Right ventricle myocardium superior (tissue), 1 donor: ENCODE results near the gene CCN5. TPM values are rescaled to one million over a fixed set of nuclear protein-coding genes. Genes with fewer than 3 reads are reported as not detected.
A peak's percentile ranks its signal among the peaks of the same experiment; 100 is the strongest.

Source experiments
- ATAC-seq: fragments of 200-7000 bp; cut with Tn5 transposase; one replicate; pipeline ENCODE4 v1.9.1; 2020; ENCODE audit warnings: mild to moderate bottlenecking; ENCODE audit not compliant: poor library complexity
- DNase-seq: peaks from one replicate; pipeline ENCODE4 v3.0.0-alpha.2; 2020
- intact Hi-C: fragments of 100-400 bp; cut with DNase I; formaldehyde crosslinking; loops from one replicate; pipeline ENCODE4 v1.11.2; 2022
- total RNA-seq: library from RNA; stranded (reverse); fragmentation: NEBNext Ultra II Directional; extraction: Animal tissue kit (Norgen Biotek cat#: 25700); gene quantifications from one replicate; pipeline ENCODE4 v1.2.1, GENCODE V29; 2021
- donor health status: DM: no; HTN: yes; CAD: no; lungs with severe emphysema.

The CCN5 gene
- total RNA-seq, 1 donor from 2014 or later = 15.8 TPM

- ATAC-seq = peak; percentile 84
- DNase-seq = peak; percentile 76
- intact Hi-C loops = no loop called here
Observed at GRCh38 chr20:44728801-44729443, 13.8 kb downstream of the CCN5 start.

- no peak for DNase-seq
- ATAC-seq = no peak
- intact Hi-C loops = no loop called here
Observed at GRCh38 chr20:44730441-44730840, 15.3 kb downstream of the CCN5 start.

- no peak for DNase-seq
- peak; percentile 5 for ATAC-seq
- intact Hi-C loops = no loop called here
Observed at GRCh38 chr20:44731657-44732056, 16.5 kb downstream of the CCN5 start.

- intact Hi-C loops = no loop called here
- no peak for ATAC-seq
Observed at GRCh38 chr20:44732327-44732726, 17.2 kb downstream of the CCN5 start.

GRCh38 chr20:44733341-44734069, 18.3 kb downstream of the CCN5 start:
- intact Hi-C loops = loop anchor here (1.0 kb wide), 1 partner anchor 48 kb away; no protein-coding TSS in a partner anchor
- DNase-seq (peak; percentile 76), ATAC-seq (peak; percentile 59)

More at GRCh38 chr20:44732327-44732726, 17.2 kb downstream of the CCN5 start:
- no peak for DNase-seq

GRCh38 chr20:44734938-44735337, 19.8 kb downstream of the CCN5 start:
- intact Hi-C loops = no loop called here
- no peak for DNase-seq

GRCh38 chr20:44735816-44736169, 20.6 kb downstream of the CCN5 start:
- intact Hi-C loops = no loop called here
- no peak for DNase-seq

More at GRCh38 chr20:44734938-44735337, 19.8 kb downstream of the CCN5 start:
- no peak for ATAC-seq

GRCh38 chr20:44736170-44737021, 21.2 kb downstream of the CCN5 start:
- intact Hi-C loops = no loop called here
- ATAC-seq = peak; percentile 69
- no peak for DNase-seq

More at GRCh38 chr20:44735816-44736169, 20.6 kb downstream of the CCN5 start:
- ATAC-seq = no peak

- DNase-seq (no peak), ATAC-seq (no peak)
- intact Hi-C loops = no loop called here
Observed at GRCh38 chr20:44737116-44737515, 21.9 kb downstream of the CCN5 start.

- no peak for DNase-seq
- intact Hi-C loops = no loop called here
- peak; percentile 68 for ATAC-seq
Observed at GRCh38 chr20:44738813-44739477, 23.8 kb downstream of the CCN5 start.

GRCh38 chr20:44739942-44740341, 24.8 kb downstream of the CCN5 start:
- DNase-seq (no peak), ATAC-seq (no peak)
- intact Hi-C loops = no loop called here

GRCh38 chr20:44742304-44743079, 27.3 kb downstream of the CCN5 start:
- intact Hi-C loops = no loop called here
- no peak for DNase-seq
- ATAC-seq = peak; percentile 23

- intact Hi-C loops = no loop called here
Observed at GRCh38 chr20:44743080-44743701, 28.0 kb downstream of the CCN5 start.

GRCh38 chr20:44743916-44744655, 28.9 kb downstream of the CCN5 start:
- intact Hi-C loops = no loop called here

More at GRCh38 chr20:44743080-44743701, 28.0 kb downstream of the CCN5 start:
- DNase-seq (no peak), ATAC-seq (no peak)

GRCh38 chr20:44745122-44745597, 30.0 kb downstream of the CCN5 start:
- ATAC-seq (peak; percentile 8), DNase-seq (no peak)
- intact Hi-C loops = no loop called here

More at GRCh38 chr20:44743916-44744655, 28.9 kb downstream of the CCN5 start:
- ATAC-seq = no peak
- DNase-seq = no peak

GRCh38 chr20:44745598-44746366, 30.6 kb downstream of the CCN5 start, which contains the start of gene KCNK15:
TSS of gene KCNK15 (plus strand) at chr20:44745865. CDS start at chr20:44745911, 46 bp downstream.
- DNase-seq = peak; percentile 68
- peak; percentile 57 for ATAC-seq
- intact Hi-C loops = loop anchor here (2.0 kb wide), 1 partner anchor 123 kb away; no protein-coding TSS in a partner anchor
